ENCODE results near the gene GALNTL6.

- TF ChIP-seq CTCF (IDR thresholded peaks at IDR 0.05; ENCODE audit: insufficient read depth, low read length) (no peak), POLR2AphosphoS5 (IDR thresholded peaks at IDR 0.05; ENCODE audit: low read depth) (no peak)
- TF ChIP-seq, protein P1, sequence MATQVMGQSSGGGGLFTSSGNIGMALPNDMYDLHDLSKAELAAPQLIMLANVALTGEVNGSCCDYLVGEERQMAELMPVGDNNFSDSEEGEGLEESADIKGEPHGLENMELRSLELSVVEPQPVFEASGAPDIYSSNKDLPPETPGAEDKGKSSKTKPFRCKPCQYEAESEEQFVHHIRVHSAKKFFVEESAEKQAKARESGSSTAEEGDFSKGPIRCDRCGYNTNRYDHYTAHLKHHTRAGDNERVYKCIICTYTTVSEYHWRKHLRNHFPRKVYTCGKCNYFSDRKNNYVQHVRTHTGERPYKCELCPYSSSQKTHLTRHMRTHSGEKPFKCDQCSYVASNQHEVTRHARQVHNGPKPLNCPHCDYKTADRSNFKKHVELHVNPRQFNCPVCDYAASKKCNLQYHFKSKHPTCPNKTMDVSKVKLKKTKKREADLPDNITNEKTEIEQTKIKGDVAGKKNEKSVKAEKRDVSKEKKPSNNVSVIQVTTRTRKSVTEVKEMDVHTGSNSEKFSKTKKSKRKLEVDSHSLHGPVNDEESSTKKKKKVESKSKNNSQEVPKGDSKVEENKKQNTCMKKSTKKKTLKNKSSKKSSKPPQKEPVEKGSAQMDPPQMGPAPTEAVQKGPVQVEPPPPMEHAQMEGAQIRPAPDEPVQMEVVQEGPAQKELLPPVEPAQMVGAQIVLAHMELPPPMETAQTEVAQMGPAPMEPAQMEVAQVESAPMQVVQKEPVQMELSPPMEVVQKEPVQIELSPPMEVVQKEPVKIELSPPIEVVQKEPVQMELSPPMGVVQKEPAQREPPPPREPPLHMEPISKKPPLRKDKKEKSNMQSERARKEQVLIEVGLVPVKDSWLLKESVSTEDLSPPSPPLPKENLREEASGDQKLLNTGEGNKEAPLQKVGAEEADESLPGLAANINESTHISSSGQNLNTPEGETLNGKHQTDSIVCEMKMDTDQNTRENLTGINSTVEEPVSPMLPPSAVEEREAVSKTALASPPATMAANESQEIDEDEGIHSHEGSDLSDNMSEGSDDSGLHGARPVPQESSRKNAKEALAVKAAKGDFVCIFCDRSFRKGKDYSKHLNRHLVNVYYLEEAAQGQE (IDR thresholded peaks at IDR 0.05; ENCODE audit: insufficient replicate concordance, low read depth) = no peak
Measured at GRCh38 chr4:172481802-172482508, 668.8 kb downstream of the GALNTL6 start.

All from HL-60 (cell line).